Lower lobe of right lung (tissue), 2 donors: ENCODE data around the gene BMI1. TPM values are rescaled to one million over a fixed set of nuclear protein-coding genes. Genes with fewer than 3 reads are reported as not detected.

Source experiments
- ATAC-seq, 2 donors: fragments of 200-7000 bp; cut with Tn5 transposase; one replicate each; pipeline ENCODE4 v1.9.1; 2020 to 2022; ENCODE audit warnings: mild to moderate bottlenecking in 2 of 2, moderate library complexity in 2 of 2
- DNase-seq: peaks from one replicate; pipeline ENCODE4 v3.0.0-alpha.2; 2020
- H3K27ac ChIP-seq: fragments of 200-600 bp; one replicate; pipeline ENCODE4 v1.8.0; 2022
- H3K27me3 ChIP-seq: fragments of 200-600 bp; one replicate; pipeline ENCODE4 v1.8.0; 2022; ENCODE audit warnings: low read depth
- H3K36me3 ChIP-seq: fragments of 200-600 bp; one replicate; pipeline ENCODE4 v1.8.0; 2022; ENCODE audit warnings: mild to moderate bottlenecking
- H3K4me1 ChIP-seq: fragments of 200-600 bp; one replicate; pipeline ENCODE4 v1.8.0; 2022
- H3K4me3 ChIP-seq: fragments of 200-600 bp; one replicate; pipeline ENCODE4 v1.8.0; 2022; ENCODE audit warnings: mild to moderate bottlenecking
- H3K9me3 ChIP-seq: fragments of 200-600 bp; one replicate; pipeline ENCODE4 v1.8.0; 2022
- CTCF ChIP-seq: fragments of 200-600 bp; IDR thresholded peaks from one replicate; pipeline ENCODE4 v1.8.0; 2022; ENCODE audit warnings: antibody characterized with exemption, mild to moderate bottlenecking
- intact Hi-C: fragments of 100-400 bp; cut with DNase I; formaldehyde crosslinking; loops from one replicate; pipeline ENCODE4 v1.11.0; 2022
- total RNA-seq: library from RNA; stranded (reverse); fragmentation: NEBNext Ultra II Directional; extraction: Animal tissue kit (Norgen Biotek cat#: 25700); gene quantifications from one replicate; pipeline ENCODE4 v1.2.1, GENCODE V29; 2021
- donor health status: DM: no; HTN: yes; CAD: no; lungs with severe emphysema.

The BMI1 gene
- total RNA-seq, 1 donor from 2014 or later: 48.4 TPM

GRCh38 chr10:22293747-22294404 is 27.0 kb upstream of the BMI1 start:
- intact Hi-C loops: no loop called here
- ATAC-seq: no peak
- H3K27me3 ChIP-seq: no peaks in the 10 kb centered on the region
- no peaks in the 10 kb centered on the region for H3K4me1 ChIP-seq
- no peak overlapping the region for H3K27ac ChIP-seq
- H3K36me3 ChIP-seq: no peaks in the 10 kb centered on the region
- no peak for DNase-seq
- H3K9me3 ChIP-seq: no peaks in the 10 kb centered on the region
- no peak for TF ChIP-seq CTCF
- H3K4me3 ChIP-seq: no peak overlapping the region

- H3K27me3 ChIP-seq: no peaks in the 10 kb centered on the region
- H3K9me3 ChIP-seq: no peaks in the 10 kb centered on the region
- no peak for ATAC-seq
- no peaks in the 10 kb centered on the region for H3K4me1 ChIP-seq
- no peak overlapping the region for H3K4me3 ChIP-seq
- H3K36me3 ChIP-seq: no peaks in the 10 kb centered on the region
- TF ChIP-seq CTCF: no peak
- DNase-seq: no peak
- intact Hi-C loops: no loop called here
- no peak overlapping the region for H3K27ac ChIP-seq
These were observed 26.2 kb upstream of the BMI1 start for GRCh38 chr10:22294694-22295093.

- Histone ChIP-seq H3K27ac (no peak overlapping the region), H3K9me3 (no peaks in the 10 kb centered on the region), H3K4me1 (no peaks in the 10 kb centered on the region), H3K27me3 (no peaks in the 10 kb centered on the region), H3K36me3 (no peaks in the 10 kb centered on the region), H3K4me3 (no peak overlapping the region)
- intact Hi-C loops: loop anchor here (10.0 kb wide), 1 partner anchor 306 kb away; no protein-coding TSS in a partner anchor
- TF ChIP-seq CTCF: no peak
- ATAC-seq (no peak), DNase-seq (no peak)
These were observed 19.7 kb upstream of the BMI1 start for GRCh38 chr10:22301193-22301592.

GRCh38 chr10:22303461-22303860 is 17.4 kb upstream of the BMI1 start:
- DNase-seq: no peak
- intact Hi-C loops: loop anchor here (10.0 kb wide), 1 partner anchor 309 kb away; no protein-coding TSS in a partner anchor
- TF ChIP-seq CTCF: no peak
- Histone ChIP-seq H3K27me3 (peaks cover 5% of the 10 kb centered on the region), H3K9me3 (no peaks in the 10 kb centered on the region), H3K4me1 (no peaks in the 10 kb centered on the region), H3K36me3 (no peaks in the 10 kb centered on the region), H3K27ac (no peak overlapping the region), H3K4me3 (no peak overlapping the region)
- ATAC-seq: no peak

GRCh38 chr10:22305721-22306120 is 15.2 kb upstream of the BMI1 start:
- ATAC-seq (no peak), DNase-seq (no peak)
- H3K27ac ChIP-seq: no peak overlapping the region
- H3K9me3 ChIP-seq: no peaks in the 10 kb centered on the region
- H3K27me3 ChIP-seq: peaks cover 5% of the 10 kb centered on the region
- no peaks in the 10 kb centered on the region for H3K4me1 ChIP-seq
- H3K36me3 ChIP-seq: no peaks in the 10 kb centered on the region
- intact Hi-C loops: loop anchor here (10.0 kb wide), 1 partner anchor 311 kb away; no protein-coding TSS in a partner anchor
- no peak for TF ChIP-seq CTCF
- no peak overlapping the region for H3K4me3 ChIP-seq
